ENCODE results near the gene OR51B4. TPM values are rescaled to one million over a fixed set of nuclear protein-coding genes. Genes with fewer than 3 reads are reported as not detected.

Gene OR51B4
- total and polyA plus RNA-seq, 7 donors, result not detected

GRCh38 chr11:5285703-5286340, 15.9 kb downstream of the OR51B4 start:
- WGBS, 3 donors, result 80 to 86% (median 80%) methylated on average over 4 of the region's 4 CpGs

GRCh38 chr11:5284637-5285036, 17.1 kb downstream of the OR51B4 start:
- no peaks in the 10 kb centered on the region for H3K4me1 ChIP-seq
- no peak overlapping the region for H3K4me3 ChIP-seq
- H3K27ac ChIP-seq, result no peak overlapping the region
- ATAC-seq, result no peak
- no peaks in the 10 kb centered on the region for H3K36me3 ChIP-seq (ENCODE audit: insufficient read depth in 1 of 2, low read depth in 1 of 2)
- no peaks in the 10 kb centered on the region for H3K9me3 ChIP-seq
- DNase-seq, result no peak
- no peaks in the 10 kb centered on the region for H3K27me3 ChIP-seq (ENCODE audit: insufficient read depth in 3 of 3, low read length in 2 of 3)
- no peak for TF ChIP-seq CTCF (IDR thresholded peaks at IDR 0.05)
- intact Hi-C loops (cut with DNase I), result no loop called here
- 81 to 87% (median 85%) methylated on average over 2 of the region's 2 CpGs for WGBS, 3 donors

More at GRCh38 chr11:5285703-5286340, 15.9 kb downstream of the OR51B4 start:
- no peaks in the 10 kb centered on the region for H3K27me3 ChIP-seq (ENCODE audit: insufficient read depth in 3 of 3, low read length in 2 of 3)
- no peak overlapping the region for H3K4me3 ChIP-seq
- H3K36me3 ChIP-seq (ENCODE audit: insufficient read depth in 1 of 2, low read depth in 1 of 2), result no peaks in the 10 kb centered on the region
- no peaks in the 10 kb centered on the region for H3K4me1 ChIP-seq
- DNase-seq (no peak), ATAC-seq (no peak)
- no peak for TF ChIP-seq CTCF (IDR thresholded peaks at IDR 0.05)
- no peak overlapping the region for H3K27ac ChIP-seq
- intact Hi-C loops (cut with DNase I), result no loop called here
- H3K9me3 ChIP-seq, result no peaks in the 10 kb centered on the region

GRCh38 chr11:5283882-5284281, 17.9 kb downstream of the OR51B4 start:
- Histone ChIP-seq H3K27ac (no peak overlapping the region), H3K4me3 (no peak overlapping the region), H3K27me3 (ENCODE audit: insufficient read depth in 3 of 3, low read length in 2 of 3) (no peaks in the 10 kb centered on the region), H3K4me1 (no peaks in the 10 kb centered on the region), H3K36me3 (ENCODE audit: insufficient read depth in 1 of 2, low read depth in 1 of 2) (no peaks in the 10 kb centered on the region), H3K9me3 (no peaks in the 10 kb centered on the region)
- no peak for DNase-seq
- WGBS, 3 donors, result 53 to 65% (median 57%) methylated on average over 1 of the region's 1 CpG
- intact Hi-C loops (cut with DNase I), result no loop called here
- TF ChIP-seq CTCF (IDR thresholded peaks at IDR 0.05), result no peak
- ATAC-seq, result no peak

GRCh38 chr11:5283086-5283485, 18.7 kb downstream of the OR51B4 start:
- no peak overlapping the region for H3K4me3 ChIP-seq
- H3K36me3 ChIP-seq (ENCODE audit: insufficient read depth in 1 of 2, low read depth in 1 of 2), result no peaks in the 10 kb centered on the region
- H3K27me3 ChIP-seq (ENCODE audit: insufficient read depth in 3 of 3, low read length in 2 of 3), result no peaks in the 10 kb centered on the region
- no peak for DNase-seq
- intact Hi-C loops (cut with DNase I), result no loop called here
- no peak for TF ChIP-seq CTCF (IDR thresholded peaks at IDR 0.05)
- H3K4me1 ChIP-seq, result no peaks in the 10 kb centered on the region
- no peak overlapping the region for H3K27ac ChIP-seq
- no peaks in the 10 kb centered on the region for H3K9me3 ChIP-seq
- 65 to 76% (median 76%) methylated on average over 3 of the region's 3 CpGs for WGBS, 3 donors
- no peak for ATAC-seq

GRCh38 chr11:5282628-5283027, 19.1 kb downstream of the OR51B4 start:
- Histone ChIP-seq H3K27me3 (ENCODE audit: insufficient read depth in 3 of 3, low read length in 2 of 3) (no peaks in the 10 kb centered on the region), H3K9me3 (no peaks in the 10 kb centered on the region), H3K4me1 (no peaks in the 10 kb centered on the region), H3K27ac (no peak overlapping the region), H3K4me3 (no peak overlapping the region), H3K36me3 (ENCODE audit: insufficient read depth in 1 of 2, low read depth in 1 of 2) (no peaks in the 10 kb centered on the region)
- intact Hi-C loops (cut with DNase I), result no loop called here
- no peak for DNase-seq
- no peak for TF ChIP-seq CTCF (IDR thresholded peaks at IDR 0.05)
- no peak for ATAC-seq
- WGBS, 3 donors, result 48 to 61% (median 60%) methylated on average over 2 of the region's 2 CpGs

Data from psoas muscle (tissue), 8 donors.